Measurements from ENCODE around the gene SULT1C3.

SULT1C3 gene

GRCh38 chr2:108309903-108310302, 70.1 kb downstream of the SULT1C3 start:
- DNase-seq, result no peak
